Lower lobe of right lung (tissue), 2 donors: ENCODE data around the gene NSDHL. TPM values are rescaled to one million over a fixed set of nuclear protein-coding genes. Genes with fewer than 3 reads are reported as not detected.

Source experiments
- ATAC-seq, 2 donors: fragments of 200-7000 bp; cut with Tn5 transposase; one replicate each; pipeline ENCODE4 v1.9.1; 2020 to 2022; ENCODE audit warnings: mild to moderate bottlenecking in 2 of 2, moderate library complexity in 2 of 2
- DNase-seq: peaks from one replicate; pipeline ENCODE4 v3.0.0-alpha.2; 2020
- H3K27ac ChIP-seq: fragments of 200-600 bp; one replicate; pipeline ENCODE4 v1.8.0; 2022
- H3K27me3 ChIP-seq: fragments of 200-600 bp; one replicate; pipeline ENCODE4 v1.8.0; 2022; ENCODE audit warnings: low read depth
- H3K36me3 ChIP-seq: fragments of 200-600 bp; one replicate; pipeline ENCODE4 v1.8.0; 2022; ENCODE audit warnings: mild to moderate bottlenecking
- H3K4me1 ChIP-seq: fragments of 200-600 bp; one replicate; pipeline ENCODE4 v1.8.0; 2022
- H3K4me3 ChIP-seq: fragments of 200-600 bp; one replicate; pipeline ENCODE4 v1.8.0; 2022; ENCODE audit warnings: mild to moderate bottlenecking
- H3K9me3 ChIP-seq: fragments of 200-600 bp; one replicate; pipeline ENCODE4 v1.8.0; 2022
- intact Hi-C: fragments of 100-400 bp; cut with DNase I; formaldehyde crosslinking; loops from one replicate; pipeline ENCODE4 v1.11.0; 2022
- total RNA-seq: library from RNA; stranded (reverse); fragmentation: NEBNext Ultra II Directional; extraction: Animal tissue kit (Norgen Biotek cat#: 25700); gene quantifications from one replicate; pipeline ENCODE4 v1.2.1, GENCODE V29; 2021
- TF ChIP-seq, protein P1 (sequence below): fragments of 200-600 bp; IDR thresholded peaks from one replicate; pipeline ENCODE4 v1.8.0; 2022; ENCODE audit warnings: antibody characterized with exemption, mild to moderate bottlenecking
- donor health status: DM: no; HTN: yes; CAD: no; lungs with severe emphysema.

The NSDHL gene
- total RNA-seq, 1 donor from 2014 or later, result 18.1 TPM

DNA sequence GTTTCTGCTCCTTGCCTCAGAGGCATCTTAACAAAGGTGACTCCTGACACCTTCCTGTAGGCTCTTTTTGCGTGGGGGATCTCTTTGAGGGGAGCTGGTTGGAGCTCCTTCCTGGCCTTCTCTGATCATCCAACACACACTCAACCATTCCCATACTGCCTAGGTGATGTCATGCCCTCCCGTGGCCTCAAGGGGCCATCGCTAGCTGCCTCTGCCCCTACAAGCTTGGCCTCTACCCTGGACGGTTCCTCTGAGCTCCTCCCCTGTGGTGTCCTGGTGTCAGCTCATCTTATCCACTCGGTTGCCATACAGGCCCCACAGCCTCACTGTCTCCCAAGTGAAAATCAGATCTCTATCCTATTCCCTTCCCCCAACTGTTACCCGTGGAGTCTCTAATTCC is 53.3 kb downstream of the NSDHL start:
- ATAC-seq, result no peak
- Histone ChIP-seq H3K9me3 (no peaks in the 10 kb centered on the region), H3K27ac (no peak overlapping the region), H3K27me3 (no peaks in the 10 kb centered on the region), H3K36me3 (no peaks in the 10 kb centered on the region), H3K4me3 (no peak overlapping the region), H3K4me1 (no peaks in the 10 kb centered on the region)
- intact Hi-C loops, result no loop called here
- no peak for DNase-seq
- TF ChIP-seq, protein P1, sequence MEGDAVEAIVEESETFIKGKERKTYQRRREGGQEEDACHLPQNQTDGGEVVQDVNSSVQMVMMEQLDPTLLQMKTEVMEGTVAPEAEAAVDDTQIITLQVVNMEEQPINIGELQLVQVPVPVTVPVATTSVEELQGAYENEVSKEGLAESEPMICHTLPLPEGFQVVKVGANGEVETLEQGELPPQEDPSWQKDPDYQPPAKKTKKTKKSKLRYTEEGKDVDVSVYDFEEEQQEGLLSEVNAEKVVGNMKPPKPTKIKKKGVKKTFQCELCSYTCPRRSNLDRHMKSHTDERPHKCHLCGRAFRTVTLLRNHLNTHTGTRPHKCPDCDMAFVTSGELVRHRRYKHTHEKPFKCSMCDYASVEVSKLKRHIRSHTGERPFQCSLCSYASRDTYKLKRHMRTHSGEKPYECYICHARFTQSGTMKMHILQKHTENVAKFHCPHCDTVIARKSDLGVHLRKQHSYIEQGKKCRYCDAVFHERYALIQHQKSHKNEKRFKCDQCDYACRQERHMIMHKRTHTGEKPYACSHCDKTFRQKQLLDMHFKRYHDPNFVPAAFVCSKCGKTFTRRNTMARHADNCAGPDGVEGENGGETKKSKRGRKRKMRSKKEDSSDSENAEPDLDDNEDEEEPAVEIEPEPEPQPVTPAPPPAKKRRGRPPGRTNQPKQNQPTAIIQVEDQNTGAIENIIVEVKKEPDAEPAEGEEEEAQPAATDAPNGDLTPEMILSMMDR, result no peak

DNA sequence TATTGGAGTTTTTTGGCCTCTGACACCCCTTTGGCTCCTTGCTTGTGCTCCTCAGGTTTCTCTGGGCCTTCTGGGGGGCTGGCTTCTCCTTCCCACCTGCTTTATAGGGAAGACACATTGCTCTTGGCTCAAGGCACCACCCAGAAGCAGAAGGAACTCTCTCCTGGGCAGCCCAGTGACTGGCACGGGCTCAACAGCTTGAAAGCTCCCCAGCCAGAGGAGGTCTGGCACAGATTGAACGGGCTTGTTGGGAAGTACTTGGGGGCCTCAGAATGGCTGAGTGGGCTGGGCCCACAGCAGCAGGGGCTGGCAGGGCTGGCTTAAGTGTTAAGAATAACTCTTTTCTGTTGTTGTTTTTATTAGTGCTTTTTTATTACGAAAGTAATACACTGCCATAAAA is 55.9 kb downstream of the NSDHL start:
- ATAC-seq (no peak), DNase-seq (no peak)
- Histone ChIP-seq H3K27me3 (no peaks in the 10 kb centered on the region), H3K27ac (no peak overlapping the region), H3K4me3 (no peak overlapping the region), H3K36me3 (no peaks in the 10 kb centered on the region), H3K9me3 (no peaks in the 10 kb centered on the region), H3K4me1 (no peaks in the 10 kb centered on the region)
- intact Hi-C loops, result no loop called here
- TF ChIP-seq, protein P1, result no peak

DNA sequence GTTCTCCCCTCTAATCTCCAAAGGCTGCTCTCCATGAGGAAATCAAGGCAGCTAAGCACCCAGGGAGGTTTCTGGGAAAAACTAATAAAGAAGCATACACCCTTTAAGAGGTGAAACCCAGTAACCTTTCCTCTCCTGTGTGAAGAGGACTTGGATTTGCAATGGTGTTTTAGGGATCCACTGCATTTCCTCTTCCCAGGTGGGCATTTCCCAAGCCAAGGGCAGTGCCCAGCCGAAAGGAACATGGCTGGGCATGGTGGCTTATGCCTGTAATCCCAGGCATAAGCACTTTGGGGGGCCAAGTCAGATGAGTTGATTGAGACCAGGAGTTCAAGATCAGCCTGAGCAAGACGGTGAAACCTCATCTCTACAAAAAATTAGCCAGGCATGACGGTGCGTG is 61.6 kb downstream of the NSDHL start:
- Histone ChIP-seq H3K9me3 (no peaks in the 10 kb centered on the region), H3K27ac (no peak overlapping the region), H3K36me3 (no peaks in the 10 kb centered on the region), H3K4me3 (no peak overlapping the region), H3K27me3 (no peaks in the 10 kb centered on the region), H3K4me1 (no peaks in the 10 kb centered on the region)
- ATAC-seq (no peak), DNase-seq (no peak)
- intact Hi-C loops, result no loop called here
- TF ChIP-seq, protein P1, result no peak

DNA sequence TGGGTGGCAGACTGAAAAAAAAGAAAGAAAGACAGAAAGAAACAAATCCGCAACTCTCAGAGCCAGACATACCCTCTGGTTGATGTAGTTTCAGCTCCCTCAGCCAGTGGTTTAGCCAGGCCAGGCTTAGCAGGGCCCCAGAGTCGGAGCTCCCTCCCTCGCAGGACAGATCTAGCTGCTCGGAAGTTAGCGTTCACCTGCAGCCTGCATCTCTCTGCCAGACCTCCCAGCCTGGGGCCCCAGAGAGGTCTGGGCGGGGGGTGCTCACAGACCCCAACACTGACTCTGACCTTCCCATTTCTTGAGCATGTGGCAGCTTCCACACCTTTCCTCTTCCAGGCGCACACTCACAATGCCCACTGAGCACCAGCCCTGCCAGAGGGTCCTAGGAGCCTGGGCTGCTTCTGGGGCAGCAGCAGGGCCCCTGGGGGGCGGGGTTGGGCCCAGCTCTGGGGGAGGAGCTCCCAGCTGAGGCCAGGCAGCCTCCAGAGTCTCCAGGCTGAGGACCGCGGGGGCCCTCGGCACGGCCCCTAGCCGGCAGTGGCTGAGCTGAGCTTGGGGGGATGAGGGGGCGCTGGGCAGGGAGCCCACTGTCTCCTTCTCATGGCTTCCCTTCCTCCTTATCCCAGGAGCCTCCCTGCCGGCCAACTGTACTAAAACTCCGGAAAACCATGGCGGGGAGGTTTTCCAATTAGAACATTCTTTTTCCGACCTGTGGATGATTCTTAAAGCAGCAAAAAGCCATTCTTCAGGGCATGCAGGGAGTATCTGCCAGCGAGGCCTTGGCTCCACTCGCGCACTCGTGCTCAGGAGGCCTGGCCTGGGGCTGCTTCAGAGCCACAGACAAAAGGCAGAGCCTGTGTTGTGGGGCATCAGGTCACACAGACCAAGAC is 62.4 kb downstream of the NSDHL start:
- ATAC-seq (no peak), DNase-seq (no peak)
- H3K27me3 ChIP-seq, result no peaks in the 10 kb centered on the region
- no peaks in the 10 kb centered on the region for H3K36me3 ChIP-seq
- H3K4me3 ChIP-seq, result no peak overlapping the region
- intact Hi-C loops, result no loop called here
- H3K4me1 ChIP-seq, result no peaks in the 10 kb centered on the region
- no peaks in the 10 kb centered on the region for H3K9me3 ChIP-seq
- TF ChIP-seq, protein P1, result no peak
- no peak overlapping the region for H3K27ac ChIP-seq

DNA sequence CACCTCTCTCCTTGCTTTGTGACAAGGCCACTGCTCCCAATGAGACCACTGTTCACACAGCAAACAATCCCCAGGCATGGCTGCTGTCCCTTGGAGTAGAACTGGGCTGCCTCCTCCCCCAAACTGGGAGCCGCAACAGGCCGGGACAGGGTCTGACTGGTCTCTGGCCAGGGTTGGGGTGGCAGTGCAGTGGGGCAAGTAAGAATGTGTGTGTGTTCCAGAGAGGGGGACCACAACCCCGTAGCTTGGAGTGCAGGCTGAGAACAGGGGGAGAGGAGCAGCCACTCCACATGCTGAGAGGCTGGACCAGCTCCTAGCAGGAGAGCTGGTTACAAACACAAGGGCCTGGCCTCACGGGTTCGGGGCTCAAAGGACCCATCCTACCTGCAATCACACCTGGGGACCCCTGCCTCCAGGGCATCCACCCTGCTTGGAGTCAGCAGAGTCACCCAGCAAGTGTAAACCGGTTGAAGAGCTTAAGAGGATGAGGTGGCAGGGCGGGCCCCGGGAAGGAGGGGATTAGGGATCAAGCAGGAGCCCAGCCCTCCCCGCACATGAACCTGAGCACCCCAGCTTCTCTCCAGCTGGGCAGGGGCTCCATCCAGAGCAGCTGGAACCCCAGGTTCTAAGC is 63.2 kb downstream of the NSDHL start:
- Histone ChIP-seq H3K4me1 (no peaks in the 10 kb centered on the region), H3K4me3 (no peak overlapping the region), H3K36me3 (no peaks in the 10 kb centered on the region), H3K9me3 (no peaks in the 10 kb centered on the region), H3K27ac (no peak overlapping the region), H3K27me3 (no peaks in the 10 kb centered on the region)
- DNase-seq (no peak), ATAC-seq (no peak)
- intact Hi-C loops, result no loop called here
- TF ChIP-seq, protein P1, result no peak
